Activated naive CD8-positive, alpha-beta T cell treated with anti-CD3 and anti-CD28 coated beads, Interleukin-2, amount 10 ng/mL, durations not matched to agents 7 days and 5 days (primary cell): ENCODE data around the gene DPM2. TPM values are rescaled to one million over a fixed set of nuclear protein-coding genes. Genes with fewer than 3 reads are reported as not detected.
A peak's percentile ranks its signal among the peaks of the same experiment; 100 is the strongest.

Experiments
- ATAC-seq: fragments of 150-1000 bp; cut with Tn5 transposase; one replicate; pipeline ENCODE4 v1.10.0; 2021; ENCODE audit warnings: low read depth, moderate library complexity
- POLR2A ChIA-PET: fragments of 350-600 bp; sonication (Branson Sonifier 250); formaldehyde crosslinking; loops from one replicate; lab custom pipeline; 2021; ENCODE audit warnings: antibody characterized with exemption; lab: Charles Lee
- DNase-seq: peaks from one replicate; pipeline ENCODE4 v3.0.0; 2021
- H3K27ac Mint-ChIP-seq: one replicate; pipeline ENCODE4 v1.8.0; 2022; ENCODE audit warnings: mild to moderate bottlenecking, mixed read lengths
- H3K27me3 Mint-ChIP-seq: one replicate; pipeline ENCODE4 v1.8.0; 2022; ENCODE audit warnings: mild to moderate bottlenecking, moderate library complexity, mixed read lengths
- H3K36me3 Mint-ChIP-seq: one replicate; pipeline ENCODE4 v1.8.0; 2021; ENCODE audit warnings: mild to moderate bottlenecking, mixed read lengths
- H3K4me1 Mint-ChIP-seq: one replicate; pipeline ENCODE4 v1.8.0; 2021; ENCODE audit warnings: mixed read lengths
- H3K4me3 Mint-ChIP-seq: one replicate; pipeline ENCODE4 v1.8.0; 2022; ENCODE audit warnings: mild to moderate bottlenecking, moderate library complexity, mixed read lengths
- H3K9me3 Mint-ChIP-seq: one replicate; pipeline ENCODE4 v1.8.0; 2021; ENCODE audit warnings: mixed read lengths
- total RNA-seq, 2 experiments: library from RNA; stranded (reverse); gene quantifications; one replicate each; pipeline ENCODE4 v1.2.3, GENCODE V29; 2021

Gene DPM2
- total RNA-seq, 2 experiments from 2014 or later = 49.2 to 54.2 TPM

DNA sequence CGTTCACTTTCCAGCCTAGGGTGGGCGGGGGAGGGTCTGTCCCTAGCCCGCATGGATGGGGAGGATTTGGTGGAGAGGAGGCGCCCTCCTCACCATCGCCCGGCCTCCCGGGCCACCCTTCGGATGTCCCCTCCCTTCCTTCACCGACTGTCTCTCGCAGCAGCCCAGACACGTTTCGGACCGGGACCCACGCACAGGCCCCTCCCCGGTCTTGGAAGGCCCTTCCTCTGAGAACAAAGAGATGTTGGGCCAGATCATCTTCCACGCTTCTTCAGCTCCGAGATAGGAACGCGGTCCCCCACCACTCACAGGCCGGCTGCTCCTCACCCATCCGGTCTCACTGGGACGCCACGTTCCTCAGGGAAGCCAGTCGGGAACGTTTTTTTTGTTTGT lies 640 bp upstream of the DPM2 start:
- POLR2A ChIA-PET = interaction anchor here (1.3 kb wide), 1 partner anchor 38 kb away, joined by 3 read pairs; no protein-coding TSS in a partner anchor
- Mint-ChIP-seq H3K9me3 (no peaks in the 10 kb centered on the region), H3K27ac (peak overlapping the region; percentile 32), H3K4me1 (peaks cover 31% of the 10 kb centered on the region), H3K27me3 (no peaks in the 10 kb centered on the region), H3K36me3 (peaks cover 17% of the 10 kb centered on the region), H3K4me3 (peak overlapping the region; percentile 47)
- peak; percentile 46 for DNase-seq
- ATAC-seq = no peak

DNA sequence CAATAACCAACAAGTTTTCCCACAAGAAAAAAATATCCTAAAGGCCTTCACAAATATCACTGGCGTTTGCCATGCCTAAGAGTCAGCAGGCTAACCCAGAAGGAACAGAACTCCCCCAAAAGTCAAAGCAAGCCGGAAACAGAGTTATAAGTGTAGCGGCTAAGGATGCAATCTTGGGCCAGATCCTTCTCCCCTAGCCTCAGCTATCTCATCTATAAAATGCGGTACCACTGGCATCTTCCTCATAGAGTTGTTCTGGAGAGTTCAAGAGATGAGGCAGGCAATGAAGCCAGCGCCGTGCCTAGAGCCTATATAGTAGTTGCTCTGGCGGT lies 632 bp downstream of the DPM2 start:
- Mint-ChIP-seq H3K4me3 (peak overlapping the region; percentile 95), H3K4me1 (peaks cover 28% of the 10 kb centered on the region), H3K36me3 (peaks cover 14% of the 10 kb centered on the region)

DNA sequence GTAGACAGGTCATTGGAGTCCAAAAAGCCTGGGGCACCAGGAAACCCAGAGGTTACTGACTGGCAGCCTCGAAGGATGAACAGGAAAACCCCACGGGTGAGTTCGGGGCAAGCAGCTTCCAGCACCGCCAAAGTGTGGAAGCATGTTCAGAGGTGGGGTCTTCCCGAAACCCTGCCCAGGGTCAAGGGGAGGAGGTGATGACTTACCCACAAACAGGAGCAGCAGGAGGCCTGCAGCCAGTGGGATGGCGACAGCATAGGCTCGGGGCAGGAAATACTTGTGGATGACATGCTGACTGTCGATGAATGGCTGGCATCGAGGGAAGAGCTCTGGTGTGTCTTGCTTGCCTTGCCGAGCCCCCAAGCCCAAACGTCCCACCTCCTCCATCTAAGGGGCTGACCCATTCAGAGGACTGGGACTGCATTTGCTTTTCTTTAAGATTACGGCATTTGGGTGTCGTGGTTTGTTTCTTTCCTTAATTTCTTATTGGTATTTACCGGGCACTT lies 1.3 kb downstream of the DPM2 start:
- no peaks in the 10 kb centered on the region for H3K27me3 Mint-ChIP-seq

More for the DNA sequence above, 632 bp downstream of the DPM2 start:
- ATAC-seq (no peak), DNase-seq (no peak)
- POLR2A ChIA-PET = interaction anchor here (0.9 to 1.5 kb wide), 8 partner anchors 18 to 109 kb away, joined by 3 to 5 read pairs (median 3); no protein-coding TSS in a partner anchor
- Mint-ChIP-seq H3K27ac (peak overlapping the region; percentile 95), H3K9me3 (no peaks in the 10 kb centered on the region), H3K27me3 (no peaks in the 10 kb centered on the region)

DNA sequence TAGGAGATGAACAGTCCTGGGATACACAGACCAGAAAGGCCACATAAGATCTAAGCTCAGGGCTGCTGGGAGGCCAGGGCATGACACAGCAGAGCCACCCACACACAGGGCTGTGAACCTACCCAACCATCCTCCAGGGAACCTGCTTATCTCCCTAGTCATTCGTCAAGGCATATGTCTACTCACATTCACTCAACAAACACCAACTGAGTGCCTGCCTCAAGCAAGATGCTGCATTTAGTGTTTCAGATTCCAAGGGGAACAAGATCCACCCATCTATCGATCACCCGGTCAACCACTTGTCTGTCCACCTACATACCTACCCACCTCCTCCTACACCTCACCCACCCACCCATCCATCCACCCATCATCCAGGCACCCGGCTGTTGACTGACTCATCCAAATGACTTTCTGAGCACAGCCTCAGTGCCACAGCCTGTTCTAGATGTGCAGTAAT lies 1.9 kb downstream of the DPM2 start:
- no peak for DNase-seq
- POLR2A ChIA-PET = no interaction called here

More for the DNA sequence above, 1.3 kb downstream of the DPM2 start:
- H3K9me3 Mint-ChIP-seq = no peaks in the 10 kb centered on the region
- POLR2A ChIA-PET = interaction anchor here (1.1 to 1.5 kb wide), 3 partner anchors 19 to 34 kb away, joined by 3 to 5 read pairs (median 3); no protein-coding TSS in a partner anchor
- H3K4me1 Mint-ChIP-seq = peaks cover 31% of the 10 kb centered on the region
- H3K36me3 Mint-ChIP-seq = peaks cover 12% of the 10 kb centered on the region
- peak overlapping the region; percentile 95 for H3K4me3 Mint-ChIP-seq
- DNase-seq = peak; percentile 29
- no peak for ATAC-seq
- peak overlapping the region; percentile 95 for H3K27ac Mint-ChIP-seq

DNA sequence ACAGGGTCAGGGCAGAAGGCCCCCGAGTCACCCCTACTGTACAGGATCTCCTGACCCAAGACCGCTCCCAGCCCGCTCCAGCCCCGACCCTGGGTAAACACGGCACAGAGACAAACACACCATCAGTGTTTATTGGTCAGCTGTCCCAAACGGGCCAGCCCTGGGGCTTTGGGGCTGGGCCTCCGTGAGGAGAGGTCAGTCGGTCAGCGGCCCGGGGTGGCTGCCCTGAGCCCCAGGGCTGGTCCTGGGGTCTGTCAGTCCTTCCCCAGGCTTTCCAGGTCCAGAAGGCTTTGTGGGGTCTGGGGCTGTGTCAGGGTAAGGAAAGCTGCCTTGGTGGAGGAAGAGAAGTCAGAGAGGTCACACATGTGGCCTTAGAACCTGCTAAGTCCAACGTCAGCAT lies 2.7 kb downstream of the DPM2 start:
- no peak overlapping the region for H3K27ac Mint-ChIP-seq
- H3K9me3 Mint-ChIP-seq = no peaks in the 10 kb centered on the region
- H3K27me3 Mint-ChIP-seq = no peaks in the 10 kb centered on the region
- H3K4me1 Mint-ChIP-seq = peaks cover 37% of the 10 kb centered on the region
- no peak overlapping the region for H3K4me3 Mint-ChIP-seq
- ATAC-seq = no peak
- no peak for DNase-seq
- POLR2A ChIA-PET = no interaction called here
- peaks cover 12% of the 10 kb centered on the region for H3K36me3 Mint-ChIP-seq

More for the DNA sequence above, 1.9 kb downstream of the DPM2 start:
- no peaks in the 10 kb centered on the region for H3K9me3 Mint-ChIP-seq
- H3K36me3 Mint-ChIP-seq = peaks cover 12% of the 10 kb centered on the region
- no peaks in the 10 kb centered on the region for H3K27me3 Mint-ChIP-seq
- H3K4me1 Mint-ChIP-seq = peaks cover 36% of the 10 kb centered on the region
- H3K4me3 Mint-ChIP-seq = peak overlapping the region; percentile 95
- peak overlapping the region; percentile 34 for H3K27ac Mint-ChIP-seq
- ATAC-seq = no peak

DNA sequence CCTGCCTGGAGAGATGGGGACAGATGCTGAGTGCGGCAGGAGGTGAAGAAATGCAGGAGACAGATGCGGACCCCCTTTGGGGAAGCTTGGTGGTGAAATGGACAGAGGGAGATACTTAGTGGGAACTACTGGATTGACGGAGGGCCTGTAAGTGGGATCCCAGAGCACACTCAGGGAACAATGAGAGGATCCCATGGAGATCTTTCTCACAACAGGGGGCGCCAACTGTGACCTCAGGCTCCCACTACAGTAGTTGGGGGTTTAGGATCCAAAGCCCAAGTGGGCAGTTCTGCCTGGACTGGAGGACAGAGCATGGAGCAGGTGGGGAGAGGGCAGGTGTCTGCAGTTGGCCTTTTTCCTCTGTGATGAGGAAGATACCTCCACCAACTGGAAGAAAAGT lies 3.4 kb downstream of the DPM2 start:
- H3K36me3 Mint-ChIP-seq = peaks cover 12% of the 10 kb centered on the region
- H3K27me3 Mint-ChIP-seq = no peaks in the 10 kb centered on the region
- ATAC-seq (no peak), DNase-seq (no peak)
- POLR2A ChIA-PET = interaction anchor here (0.5 kb wide), 1 partner anchor 155 kb away, joined by 3 read pairs; no protein-coding TSS in a partner anchor
- H3K4me1 Mint-ChIP-seq = peaks cover 39% of the 10 kb centered on the region
- H3K27ac Mint-ChIP-seq = peak overlapping the region; percentile 33
- H3K9me3 Mint-ChIP-seq = no peaks in the 10 kb centered on the region
- H3K4me3 Mint-ChIP-seq = no peak overlapping the region

DNA sequence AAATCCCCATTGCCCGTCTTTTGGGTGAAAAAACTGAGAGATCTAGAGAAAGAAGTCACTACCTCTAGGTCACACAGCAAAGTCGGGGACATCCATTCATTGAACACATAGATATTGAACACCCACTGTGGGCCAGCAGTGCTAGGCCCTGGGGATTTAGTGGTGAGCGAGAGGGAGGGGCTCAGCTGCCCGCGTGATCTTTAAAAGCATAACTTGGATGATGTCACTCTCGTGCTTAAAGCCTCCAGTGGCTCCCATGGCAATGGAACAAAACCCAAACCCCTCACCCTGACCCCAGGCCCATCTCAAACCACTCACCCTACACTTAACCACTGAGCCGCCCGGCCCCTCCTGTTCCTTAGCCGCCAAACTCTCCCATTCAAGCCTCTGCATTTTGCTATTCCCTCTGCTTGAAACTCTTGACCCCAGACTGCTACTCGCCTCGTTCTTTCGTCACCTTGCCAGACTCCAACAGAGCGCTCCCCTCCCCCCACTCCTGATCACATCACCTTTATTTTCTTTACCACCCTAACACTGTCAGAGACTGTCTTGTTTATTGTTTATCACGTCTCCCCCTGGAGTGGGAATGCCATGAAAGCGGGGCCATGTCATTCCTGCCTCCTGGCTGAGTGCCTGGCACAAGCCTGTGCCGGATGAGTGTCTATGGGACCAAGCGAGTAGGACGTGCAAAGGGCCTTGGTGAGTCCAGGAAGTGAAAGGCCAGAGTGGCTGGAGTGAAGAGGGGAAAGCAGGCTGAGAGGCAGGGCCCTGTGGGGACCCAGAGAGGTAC lies 6.4 kb downstream of the DPM2 start:
- peaks cover 2% of the 10 kb centered on the region for H3K27me3 Mint-ChIP-seq
- DNase-seq = no peak
- peak; percentile 6 for ATAC-seq
- POLR2A ChIA-PET = no interaction called here
- no peaks in the 10 kb centered on the region for H3K9me3 Mint-ChIP-seq
- H3K4me3 Mint-ChIP-seq = peak overlapping the region; percentile 63
- H3K4me1 Mint-ChIP-seq = peaks cover 29% of the 10 kb centered on the region
- H3K36me3 Mint-ChIP-seq = peaks cover 12% of the 10 kb centered on the region
- H3K27ac Mint-ChIP-seq = no peak overlapping the region

DNA sequence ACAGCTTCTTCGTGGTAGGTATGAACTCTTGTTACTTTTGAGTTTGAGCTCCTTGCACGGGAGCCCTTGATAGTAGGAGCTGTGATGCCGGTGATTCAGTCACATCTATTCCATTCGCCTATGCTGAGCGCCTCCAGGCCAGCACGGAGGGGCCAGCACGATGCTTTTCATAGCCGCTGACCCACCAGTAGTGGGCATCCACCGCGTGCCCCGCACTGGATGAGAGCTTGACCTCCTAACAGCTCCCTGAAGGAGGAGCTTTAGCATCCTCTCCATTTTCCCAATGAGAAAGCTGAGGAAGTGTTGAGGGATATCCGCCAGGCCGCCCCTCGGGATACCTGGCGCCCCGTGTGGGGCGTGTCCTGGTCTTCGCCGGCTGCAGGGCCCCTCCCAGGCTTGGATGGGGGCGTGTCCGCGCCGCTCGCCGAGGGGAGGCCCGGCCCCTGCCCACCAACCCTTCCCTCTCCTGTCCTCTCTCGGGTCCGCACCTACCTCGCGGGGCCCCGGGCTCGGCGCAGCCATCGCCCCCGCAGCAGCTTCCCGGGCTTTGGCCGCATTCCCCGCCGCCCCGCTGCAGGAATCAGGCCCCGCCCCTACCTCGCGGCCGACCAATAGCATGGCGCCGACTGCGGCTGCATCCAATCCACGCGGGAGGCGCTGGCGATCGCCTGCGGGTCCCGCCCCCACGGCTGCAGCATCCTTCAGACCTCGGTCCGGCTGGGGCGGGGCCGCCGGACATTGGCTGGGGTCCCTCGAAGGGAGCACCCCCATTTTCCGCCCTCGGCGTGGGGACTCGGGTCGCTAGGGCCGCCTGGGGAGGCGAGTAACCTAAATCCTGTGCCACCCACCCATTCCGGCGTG lies 7.2 kb downstream of the DPM2 start, which contains the start of gene PIP5KL1:
TSS of gene PIP5KL1 (minus strand) at position 547 of the 861 bp plus-strand sequence. CDS start at position 522, 25 bp downstream.
- H3K27ac Mint-ChIP-seq = no peak within 1 kb of the TSS
- peaks cover 21% of the 10 kb centered on the region for H3K4me1 Mint-ChIP-seq
- POLR2A ChIA-PET = interaction anchor here (1.0 kb wide), 1 partner anchor 14 kb away, joined by 3 read pairs; the partner anchor contains the start of gene ST6GALNAC4
- DNase-seq (peak; percentile 84), ATAC-seq (peak; percentile 72)
- no peaks in the 10 kb centered on the region for H3K9me3 Mint-ChIP-seq
- H3K27me3 Mint-ChIP-seq = peaks cover 6% of the 10 kb centered on the region
- H3K4me3 Mint-ChIP-seq = peak within 1 kb of the TSS; percentile 63
- H3K36me3 Mint-ChIP-seq = peaks cover 11% of the 10 kb centered on the region

DNA sequence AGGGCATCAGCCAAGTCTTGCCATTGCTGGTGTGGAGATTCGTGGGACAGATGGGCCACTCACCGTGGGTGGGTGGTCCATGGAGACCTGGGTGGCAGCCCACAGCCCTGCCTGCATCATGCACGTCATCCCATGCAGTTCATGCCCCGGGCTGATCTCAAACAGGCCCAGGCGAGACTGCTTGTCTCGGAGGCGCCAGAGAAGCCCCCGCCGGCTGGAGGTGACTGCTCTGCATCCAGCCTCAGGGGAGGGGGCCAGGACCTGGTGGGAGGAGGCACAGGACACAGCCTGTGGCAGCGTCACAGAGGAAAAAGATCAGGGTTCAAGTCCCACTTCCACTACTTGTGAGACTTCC lies 8.1 kb downstream of the DPM2 start:
- ATAC-seq = no peak
- Mint-ChIP-seq H3K27me3 (peaks cover 15% of the 10 kb centered on the region), H3K36me3 (peaks cover 9% of the 10 kb centered on the region), H3K4me1 (peaks cover 18% of the 10 kb centered on the region), H3K4me3 (no peak overlapping the region), H3K27ac (no peak overlapping the region), H3K9me3 (no peaks in the 10 kb centered on the region)
- DNase-seq = no peak
- POLR2A ChIA-PET = interaction anchor here (1.0 kb wide), 1 partner anchor 13 kb away, joined by 3 read pairs; the partner anchor contains the start of gene ST6GALNAC4

DNA sequence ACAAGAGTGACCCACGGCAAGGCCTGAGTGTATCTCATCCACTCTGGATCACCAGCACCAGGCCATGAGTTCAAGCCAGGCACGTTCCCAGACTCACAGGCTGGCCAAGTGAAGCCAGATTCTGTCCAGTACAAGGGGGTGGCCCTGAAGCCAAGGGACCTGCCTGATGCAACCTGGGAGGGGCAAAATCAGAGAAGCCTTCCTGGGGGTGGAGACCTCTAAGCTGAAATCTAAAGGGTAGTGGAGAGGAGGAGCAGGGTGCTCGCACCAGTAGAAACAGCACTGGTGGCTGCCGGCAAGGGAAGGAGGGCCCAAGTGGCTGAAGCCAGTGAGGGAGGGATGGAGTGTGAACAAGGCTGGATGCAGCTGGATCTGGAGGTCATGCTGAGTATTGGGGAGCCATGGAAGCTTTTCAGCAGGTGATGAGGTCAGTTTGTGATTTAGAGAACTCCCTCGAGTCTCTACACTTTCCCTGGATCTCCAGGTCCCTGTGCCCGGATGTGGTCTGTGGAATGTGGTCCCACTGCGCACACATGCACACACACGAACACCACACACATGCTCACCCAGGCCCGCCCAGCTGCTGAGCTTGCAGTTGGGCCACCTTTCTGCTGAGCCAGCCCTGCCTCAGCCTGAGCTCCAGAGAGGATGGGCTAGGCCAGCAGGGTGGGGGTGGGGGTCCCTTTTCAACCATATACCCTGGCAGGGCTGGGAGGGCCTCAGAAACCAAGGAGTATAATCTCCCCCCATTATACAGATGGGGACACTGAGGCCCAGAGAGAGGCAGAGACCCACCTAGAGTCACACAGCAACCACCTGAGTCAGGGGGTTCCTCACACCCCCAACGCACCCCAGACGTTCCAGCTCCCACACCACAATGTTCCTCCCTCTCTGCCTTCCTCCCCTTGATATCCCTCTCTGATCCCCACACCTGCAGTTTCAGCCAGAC lies 8.7 kb downstream of the DPM2 start:
- Mint-ChIP-seq H3K4me3 (no peak overlapping the region), H3K36me3 (peaks cover 5% of the 10 kb centered on the region), H3K4me1 (peaks cover 14% of the 10 kb centered on the region), H3K27me3 (peaks cover 15% of the 10 kb centered on the region), H3K9me3 (no peaks in the 10 kb centered on the region), H3K27ac (peak overlapping the region; percentile 9)
- POLR2A ChIA-PET = interaction anchor here (1.2 kb wide), 1 partner anchor 44 kb away, joined by 4 read pairs; no protein-coding TSS in a partner anchor
- ATAC-seq (no peak), DNase-seq (no peak)

DNA sequence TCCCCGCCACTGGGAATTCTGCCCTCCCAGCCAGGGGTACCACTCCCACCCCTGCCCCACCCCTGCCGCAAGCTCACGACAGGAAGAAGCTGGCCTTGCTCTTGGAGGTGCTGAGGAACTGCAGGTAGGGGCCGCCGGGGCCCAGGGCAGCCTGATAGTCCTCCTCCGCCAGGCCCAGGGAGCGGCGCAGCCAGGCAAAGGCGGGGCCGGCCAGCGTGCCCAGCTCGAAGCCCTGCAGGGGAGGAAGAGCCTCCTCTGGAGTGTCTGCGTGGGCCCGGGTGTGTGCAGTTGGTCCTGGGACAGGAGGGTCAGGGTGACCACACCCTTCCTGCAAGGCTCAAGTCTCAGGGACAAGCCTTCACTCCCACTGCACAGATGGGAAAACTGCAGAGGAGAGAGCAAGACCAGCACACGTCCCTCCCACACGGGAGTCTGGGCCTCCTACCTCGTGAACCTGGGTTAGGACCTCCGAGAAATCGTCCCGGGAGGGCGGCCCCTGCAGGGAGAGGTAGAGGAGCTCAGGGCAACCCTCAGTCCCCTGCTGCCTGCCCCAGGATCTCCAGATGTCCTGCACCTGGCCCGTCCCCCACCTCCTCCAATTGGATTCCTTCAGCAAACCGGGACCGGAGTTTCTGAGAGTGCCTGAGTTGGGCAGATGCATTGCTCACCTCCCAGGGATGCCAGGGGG lies 9.5 kb downstream of the DPM2 start:
- ATAC-seq (no peak), DNase-seq (no peak)
- Mint-ChIP-seq H3K4me3 (no peak overlapping the region), H3K9me3 (no peaks in the 10 kb centered on the region), H3K36me3 (peaks cover 4% of the 10 kb centered on the region), H3K4me1 (peaks cover 14% of the 10 kb centered on the region), H3K27me3 (peaks cover 15% of the 10 kb centered on the region), H3K27ac (no peak overlapping the region)
- POLR2A ChIA-PET = interaction anchor here (1.2 kb wide), 1 partner anchor 43 kb away, joined by 4 read pairs; no protein-coding TSS in a partner anchor
